HG03342 (cell line): ENCODE measurements around the gene COA1.
"Not testable (repeated sequence)": the region's sequence is repeated elsewhere in the genome, so short reads cannot be mapped to it uniquely, and the experiment has no call there.

ENCODE experiments used
- ATAC-seq: cut with Tn5 transposase; IDR thresholded peaks from one replicate; pipeline ENCODE4 v1.9.1; 2021; ENCODE audit warnings: mild to moderate bottlenecking, moderate library complexity; ENCODE audit not compliant: unreplicated experiment

COA1 gene

GRCh38 chr7:43693687-43694398, 35.5 kb downstream of the COA1 start:
- no peak for ATAC-seq

GRCh38 chr7:43692582-43693373, 36.5 kb downstream of the COA1 start:
- no peak for ATAC-seq

- ATAC-seq: no peak
Observed at GRCh38 chr7:43691611-43692010, 37.7 kb downstream of the COA1 start.

GRCh38 chr7:43689115-43689514, 40.2 kb downstream of the COA1 start:
- no peak for ATAC-seq

GRCh38 chr7:43687866-43688265, 41.5 kb downstream of the COA1 start:
- not testable (repeated sequence) for ATAC-seq

- ATAC-seq: no peak
Observed at GRCh38 chr7:43686991-43687390, 42.3 kb downstream of the COA1 start.

GRCh38 chr7:43680736-43681135, 48.6 kb downstream of the COA1 start:
- ATAC-seq: no peak

GRCh38 chr7:43679210-43680068, 49.9 kb downstream of the COA1 start:
- no peak for ATAC-seq

- ATAC-seq: no peak
Observed at GRCh38 chr7:43678315-43678714, 51.0 kb downstream of the COA1 start.

- no peak for ATAC-seq
Observed at GRCh38 chr7:43677864-43678263, 51.5 kb downstream of the COA1 start.

GRCh38 chr7:43674559-43675436, 54.5 kb downstream of the COA1 start:
- ATAC-seq: no peak

GRCh38 chr7:43673243-43673976, 55.9 kb downstream of the COA1 start:
- not testable (repeated sequence) for ATAC-seq

GRCh38 chr7:43671521-43671920, 57.8 kb downstream of the COA1 start:
- no peak for ATAC-seq

GRCh38 chr7:43669286-43670081, 59.8 kb downstream of the COA1 start:
- no peak for ATAC-seq

GRCh38 chr7:43668035-43668434, 61.3 kb downstream of the COA1 start:
- no peak for ATAC-seq

- no peak for ATAC-seq
Observed at GRCh38 chr7:43666938-43667337, 62.4 kb downstream of the COA1 start.

GRCh38 chr7:43664681-43665080, 64.6 kb downstream of the COA1 start:
- no peak for ATAC-seq

- no peak for ATAC-seq
Observed at GRCh38 chr7:43660141-43660540, 69.2 kb downstream of the COA1 start.

- ATAC-seq: no peak
Observed at GRCh38 chr7:43659549-43659896, 69.8 kb downstream of the COA1 start.
